OCI-M2 (cell line): ENCODE data around the gene SPANXN2.
"Not testable (repeated sequence)": the region's sequence is repeated elsewhere in the genome, so short reads cannot be mapped to it uniquely, and the experiment has no call there.

ENCODE experiments used
- DNase-seq: peaks from one replicate; lab custom pipeline; 2025; ENCODE audit not compliant: unreplicated experiment; lab: John Stamatoyannopoulos, UW

Gene SPANXN2

GRCh38 chrX:143720652-143721051 lies at the start of gene SPANXN2:
Gene SPANXN2 (minus strand): TSS chrX:143720752. CDS start chrX:143720668, 84 bp downstream.
- not testable (repeated sequence) for DNase-seq

- no peak for DNase-seq
Measured at GRCh38 chrX:143768976-143769375, 48.4 kb upstream of the SPANXN2 start.

GRCh38 chrX:143767789-143768188 lies 47.2 kb upstream of the SPANXN2 start:
- DNase-seq: not testable (repeated sequence)

GRCh38 chrX:143757887-143758286 lies 37.3 kb upstream of the SPANXN2 start:
- DNase-seq: no peak

GRCh38 chrX:143757375-143757774 lies 36.8 kb upstream of the SPANXN2 start:
- DNase-seq: no peak

- no peak for DNase-seq
Measured at GRCh38 chrX:143754183-143754582, 33.6 kb upstream of the SPANXN2 start.

GRCh38 chrX:143733866-143734265 lies 13.3 kb upstream of the SPANXN2 start:
- no peak for DNase-seq

- DNase-seq: no peak
Measured at GRCh38 chrX:143726296-143726695, 5.7 kb upstream of the SPANXN2 start.

GRCh38 chrX:143701460-143701859 lies 19.1 kb downstream of the SPANXN2 start:
- no peak for DNase-seq

- DNase-seq: no peak
Measured at GRCh38 chrX:143694885-143695284, 25.7 kb downstream of the SPANXN2 start.

GRCh38 chrX:143683486-143683885 lies 37.1 kb downstream of the SPANXN2 start:
- no peak for DNase-seq

- no peak for DNase-seq
Measured at GRCh38 chrX:143674926-143675325, 45.6 kb downstream of the SPANXN2 start.

GRCh38 chrX:143669395-143669794 lies 51.2 kb downstream of the SPANXN2 start:
- no peak for DNase-seq

- DNase-seq: no peak
Measured at GRCh38 chrX:143664302-143664701, 56.2 kb downstream of the SPANXN2 start.

- no peak for DNase-seq
Measured at GRCh38 chrX:143663755-143664154, 56.8 kb downstream of the SPANXN2 start.
